ENCODE measurements around the gene LRRN4CL. TPM values are rescaled to one million over a fixed set of nuclear protein-coding genes. Genes with fewer than 3 reads are reported as not detected.
A peak's percentile ranks its signal among the peaks of the same experiment; 100 is the strongest.
"Not testable (repeated sequence)": the region's sequence is repeated elsewhere in the genome, so short reads cannot be mapped to it uniquely, and the experiment has no call there.

The LRRN4CL gene
- polyA plus RNA-seq, 1 donor from 2014 or later, result not detected

- H3K9me3 Mint-ChIP-seq, H3K27me3 Mint-ChIP-seq, H3K36me3 Mint-ChIP-seq: not testable (repeated sequence)
- Mint-ChIP-seq H3K4me1 (peaks cover 26 to 29% (median 26%) of the 10 kb centered on the region in 3 donors), H3K4me3 (peak overlapping the region in 2 of 4 donors; percentile 30 to 54), H3K27ac (peak overlapping the region in 1 of 3 donors; percentile 78)
Measured at GRCh38 chr11:62675415-62675814, 13.9 kb downstream of the LRRN4CL start.

GRCh38 chr11:62673196-62673525, 16.2 kb downstream of the LRRN4CL start:
- Mint-ChIP-seq H3K27me3 (no peaks in the 10 kb centered on the region), H3K27ac (peak overlapping the region; percentile 12 to 99 (median 53)), H3K4me3 (peak overlapping the region in 3 of 4 donors; percentile 98 to 100 (median 100)), H3K4me1 (peaks cover 20 to 29% (median 27%) of the 10 kb centered on the region in 3 donors), H3K36me3 (peaks cover 2% of the 10 kb centered on the region), H3K9me3 (no peaks in the 10 kb centered on the region)

DNA sequence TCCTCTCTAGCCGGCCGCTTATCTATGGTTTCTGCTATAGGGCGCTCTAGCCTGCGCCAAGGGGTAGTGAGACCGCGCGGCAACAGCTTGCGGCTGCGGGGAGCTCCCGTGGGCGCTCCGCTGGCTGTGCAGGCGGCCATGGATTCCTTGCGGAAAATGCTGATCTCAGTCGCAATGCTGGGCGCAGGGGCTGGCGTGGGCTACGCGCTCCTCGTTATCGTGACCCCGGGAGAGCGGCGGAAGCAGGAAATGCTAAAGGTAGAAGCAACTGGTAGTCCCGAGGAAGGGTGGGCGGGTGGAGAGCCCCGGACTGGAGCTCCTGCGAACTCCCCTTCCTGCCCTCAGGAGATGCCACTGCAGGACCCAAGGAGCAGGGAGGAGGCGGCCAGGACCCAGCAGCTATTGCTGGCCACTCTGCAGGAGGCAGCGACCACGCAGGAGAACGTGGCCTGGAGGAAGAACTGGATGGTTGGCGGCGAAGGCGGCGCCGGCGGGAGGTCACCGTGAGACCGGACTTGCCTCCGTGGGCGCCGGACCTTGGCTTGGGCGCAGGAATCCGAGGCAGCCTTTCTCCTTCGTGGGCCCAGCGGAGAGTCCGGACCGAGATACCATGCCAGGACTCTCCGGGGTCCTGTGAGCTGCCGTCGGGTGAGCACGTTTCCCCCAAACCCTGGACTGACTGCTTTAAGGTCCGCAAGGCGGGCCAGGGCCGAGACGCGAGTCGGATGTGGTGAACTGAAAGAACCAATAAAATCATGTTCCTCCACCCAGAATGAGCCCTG, 17.5 kb downstream of the LRRN4CL start, which contains the start of the genes LBHD1 and UQCC3:
Gene LBHD1, minus strand, starts transcription at position 660 of the 782 bp plus-strand sequence. CDS start 2,236 bp downstream, outside the sequence.
Gene UQCC3, plus strand, starts transcription at position 66 of the 782 bp plus-strand sequence. Its CDS starts 73 bp downstream, at position 139.
- Mint-ChIP-seq H3K4me1 (peaks cover 21 to 29% (median 25%) of the 10 kb centered on the region in 3 donors), H3K36me3 (peaks cover 2% of the 10 kb centered on the region), H3K4me3 (peak within 1 kb of the TSS; percentile 98 to 100 (median 100)), H3K27ac (peak within 1 kb of the TSS; percentile 94 to 99 (median 99)), H3K9me3 (no peaks in the 10 kb centered on the region), H3K27me3 (no peaks in the 10 kb centered on the region)

GRCh38 chr11:62671236-62671607, 18.1 kb downstream of the LRRN4CL start:
- peak overlapping the region; percentile 94 to 99 (median 99) for H3K27ac Mint-ChIP-seq
- peak overlapping the region; percentile 98 to 100 (median 100) for H3K4me3 Mint-ChIP-seq
- no peaks in the 10 kb centered on the region for H3K27me3 Mint-ChIP-seq
- H3K36me3 Mint-ChIP-seq, result peaks cover 2% of the 10 kb centered on the region
- H3K9me3 Mint-ChIP-seq, result no peaks in the 10 kb centered on the region
- H3K4me1 Mint-ChIP-seq, result peaks cover 21 to 34% (median 28%) of the 10 kb centered on the region in 3 donors

DNA sequence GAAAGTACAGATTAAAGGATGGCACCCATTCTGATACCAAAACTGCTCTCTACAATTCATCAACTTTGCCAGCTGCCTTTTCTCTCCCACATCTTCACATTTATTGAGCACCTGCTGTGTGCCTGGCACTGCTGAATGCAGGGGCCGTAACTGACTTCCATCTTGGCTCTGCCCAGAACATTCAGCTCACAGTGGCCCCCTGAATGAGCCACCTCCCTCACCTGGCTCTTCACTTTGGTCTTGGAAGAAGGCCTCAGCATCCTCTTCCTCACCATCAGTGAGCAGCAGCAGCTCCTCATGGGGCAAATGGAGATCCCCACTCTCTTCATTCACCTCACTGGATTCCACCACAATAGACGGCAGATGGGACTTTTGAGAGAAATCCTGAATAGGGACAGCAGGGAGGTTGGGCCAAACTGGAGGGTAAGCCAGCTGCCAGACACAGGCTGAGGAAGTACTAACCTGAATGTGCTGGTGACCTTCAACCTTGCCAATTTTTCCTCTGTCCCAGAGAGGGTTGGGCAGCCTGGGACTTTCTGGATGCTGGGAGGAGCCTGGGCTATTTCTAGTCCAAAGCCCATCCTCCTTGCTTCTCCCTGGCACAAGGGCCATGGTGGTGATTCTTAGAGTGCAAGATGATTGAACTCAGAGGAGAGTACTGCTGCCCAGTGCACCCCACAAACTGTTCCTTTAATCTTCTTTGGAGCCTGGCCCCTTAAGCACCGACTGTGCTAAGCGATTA, 19.7 kb downstream of the LRRN4CL start:
- H3K4me1 Mint-ChIP-seq, result peaks cover 29 to 32% (median 31%) of the 10 kb centered on the region in 3 donors
- peak overlapping the region in 3 of 4 donors; percentile 83 to 100 (median 98) for H3K4me3 Mint-ChIP-seq
- H3K36me3 Mint-ChIP-seq, result no peaks in the 10 kb centered on the region
- H3K27me3 Mint-ChIP-seq, result no peaks in the 10 kb centered on the region
- H3K9me3 Mint-ChIP-seq, result no peaks in the 10 kb centered on the region
- peak overlapping the region in 2 of 3 donors; percentile 37 to 86 for H3K27ac Mint-ChIP-seq

DNA sequence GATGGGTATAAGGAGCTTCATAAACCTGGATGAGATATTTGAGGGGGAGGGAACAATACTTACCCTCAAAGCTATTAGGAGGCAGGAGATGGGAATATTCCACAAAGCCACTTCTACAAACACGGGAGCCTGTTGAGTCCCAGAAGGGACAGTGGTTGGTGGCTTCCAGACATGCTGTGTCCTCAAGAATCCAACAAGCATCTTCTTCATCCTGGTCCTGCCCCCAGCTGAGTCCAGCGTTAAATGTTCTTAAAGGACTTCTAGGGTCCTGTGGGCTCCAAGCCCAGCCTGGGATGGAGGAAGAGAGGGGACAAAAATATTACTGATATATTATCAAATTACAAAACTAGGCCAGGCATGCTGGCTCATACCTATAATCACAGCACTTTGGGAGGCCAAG, 21.9 kb downstream of the LRRN4CL start:
- H3K27me3 Mint-ChIP-seq, result no peaks in the 10 kb centered on the region
- peak overlapping the region in 3 of 4 donors; percentile 63 to 99 (median 98) for H3K4me3 Mint-ChIP-seq
- peak overlapping the region in 2 of 3 donors; percentile 98 for H3K27ac Mint-ChIP-seq
- no peaks in the 10 kb centered on the region for H3K9me3 Mint-ChIP-seq
- H3K4me1 Mint-ChIP-seq, result peaks cover 31 to 34% (median 34%) of the 10 kb centered on the region in 3 donors
- no peaks in the 10 kb centered on the region for H3K36me3 Mint-ChIP-seq

DNA sequence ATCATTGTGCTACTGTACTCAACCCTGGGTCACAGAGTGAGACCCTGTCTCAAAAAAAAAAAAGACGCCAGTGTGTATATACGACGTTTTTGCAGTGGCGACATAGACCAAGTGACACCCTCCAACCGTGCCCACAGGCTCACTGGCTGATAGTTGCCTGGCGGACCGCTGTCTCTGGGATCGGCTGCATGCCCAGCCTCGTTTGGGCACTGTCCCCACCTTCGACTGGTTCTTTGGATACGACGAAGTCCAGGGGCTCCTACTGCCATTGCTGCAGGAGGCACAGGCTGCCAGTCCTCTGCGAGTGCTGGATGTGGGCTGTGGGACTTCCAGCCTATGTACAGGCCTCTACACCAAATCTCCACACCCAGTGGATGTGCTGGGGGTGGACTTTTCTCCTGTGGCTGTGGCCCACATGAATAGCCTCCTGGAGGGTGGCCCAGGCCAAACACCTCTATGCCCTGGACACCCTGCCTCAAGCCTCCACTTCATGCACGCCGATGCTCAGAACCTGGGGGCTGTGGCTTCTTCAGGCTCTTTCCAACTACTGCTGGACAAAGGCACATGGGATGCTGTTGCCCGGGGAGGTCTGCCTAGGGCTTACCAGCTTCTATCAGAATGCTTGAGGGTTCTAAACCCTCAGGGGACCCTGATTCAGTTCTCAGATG, 22.9 kb downstream of the LRRN4CL start:
- Mint-ChIP-seq H3K4me1 (peaks cover 27 to 29% (median 29%) of the 10 kb centered on the region in 3 donors), H3K4me3 (peak overlapping the region; percentile 96 to 99 (median 98)), H3K27ac (peak overlapping the region; percentile 46 to 98 (median 98)), H3K27me3 (no peaks in the 10 kb centered on the region), H3K36me3 (no peaks in the 10 kb centered on the region), H3K9me3 (no peaks in the 10 kb centered on the region)

DNA sequence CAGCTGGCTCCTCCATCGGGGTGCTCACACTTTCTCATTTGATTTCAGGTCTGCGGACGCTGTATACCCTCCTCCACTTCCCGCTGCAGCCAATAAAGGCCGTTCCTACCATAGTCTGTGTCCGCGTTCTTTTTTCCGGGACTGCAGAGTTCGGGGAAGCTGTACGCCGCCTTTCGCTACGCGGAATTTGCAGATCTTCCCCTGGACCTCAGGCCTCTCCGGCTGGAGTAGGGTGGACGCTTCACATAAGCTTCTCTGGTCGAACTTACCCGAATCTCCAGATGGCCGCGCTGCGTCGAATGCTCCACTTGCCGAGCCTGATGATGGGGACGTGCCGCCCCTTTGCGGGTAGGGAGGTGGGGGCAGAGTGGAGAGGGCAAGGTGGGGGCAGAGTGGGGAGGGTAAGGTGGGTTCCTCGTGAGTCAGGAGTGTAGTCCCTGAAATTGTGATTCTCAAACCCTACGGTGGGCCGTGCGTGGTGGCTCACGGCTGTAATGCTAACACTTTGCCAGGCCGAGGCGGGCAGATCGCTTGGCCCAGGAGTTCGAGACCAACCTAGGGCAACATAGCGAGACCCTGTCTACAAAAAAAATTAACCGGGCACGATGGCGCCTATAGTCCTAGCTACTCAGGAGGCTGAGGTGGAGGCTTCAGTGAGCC, 23.6 kb downstream of the LRRN4CL start:
- peak overlapping the region; percentile 95 to 98 (median 98) for H3K27ac Mint-ChIP-seq
- peak overlapping the region; percentile 96 to 99 (median 98) for H3K4me3 Mint-ChIP-seq
- no peaks in the 10 kb centered on the region for H3K9me3 Mint-ChIP-seq
- no peaks in the 10 kb centered on the region for H3K36me3 Mint-ChIP-seq
- no peaks in the 10 kb centered on the region for H3K27me3 Mint-ChIP-seq
- H3K4me1 Mint-ChIP-seq, result peaks cover 22 to 27% (median 25%) of the 10 kb centered on the region in 3 donors

GRCh38 chr11:62665075-62665598, 24.2 kb downstream of the LRRN4CL start, which contains the start of the genes C11orf98 and CSKMT:
Gene C11orf98 (minus strand): TSS chr11:62665210. CDS start chr11:62665169, 41 bp downstream.
Gene CSKMT (plus strand): TSS chr11:62665312. CDS start chr11:62665880, 568 bp downstream.
- Mint-ChIP-seq H3K4me1 (peaks cover 21 to 24% (median 22%) of the 10 kb centered on the region in 3 donors), H3K36me3 (no peaks in the 10 kb centered on the region), H3K27me3 (no peaks in the 10 kb centered on the region), H3K4me3 (peak within 1 kb of the TSS; percentile 96 to 99 (median 98)), H3K27ac (peak within 1 kb of the TSS; percentile 95 to 98 (median 98)), H3K9me3 (no peaks in the 10 kb centered on the region)

GRCh38 chr11:62664405-62665074, 24.8 kb downstream of the LRRN4CL start:
- H3K9me3 Mint-ChIP-seq, result no peaks in the 10 kb centered on the region
- peak overlapping the region; percentile 96 to 99 (median 98) for H3K4me3 Mint-ChIP-seq
- peak overlapping the region; percentile 95 to 98 (median 98) for H3K27ac Mint-ChIP-seq
- no peaks in the 10 kb centered on the region for H3K36me3 Mint-ChIP-seq
- no peaks in the 10 kb centered on the region for H3K27me3 Mint-ChIP-seq
- H3K4me1 Mint-ChIP-seq, result peaks cover 21 to 24% (median 22%) of the 10 kb centered on the region in 3 donors

GRCh38 chr11:62656796-62657429, 32.4 kb downstream of the LRRN4CL start:
- Mint-ChIP-seq H3K9me3 (no peaks in the 10 kb centered on the region), H3K27me3 (no peaks in the 10 kb centered on the region), H3K4me1 (peaks cover 7 to 11% (median 9%) of the 10 kb centered on the region in 3 donors), H3K27ac (peak overlapping the region in 1 of 3 donors; percentile 52), H3K36me3 (no peaks in the 10 kb centered on the region), H3K4me3 (peak overlapping the region in 1 of 4 donors; percentile 70)

DNA sequence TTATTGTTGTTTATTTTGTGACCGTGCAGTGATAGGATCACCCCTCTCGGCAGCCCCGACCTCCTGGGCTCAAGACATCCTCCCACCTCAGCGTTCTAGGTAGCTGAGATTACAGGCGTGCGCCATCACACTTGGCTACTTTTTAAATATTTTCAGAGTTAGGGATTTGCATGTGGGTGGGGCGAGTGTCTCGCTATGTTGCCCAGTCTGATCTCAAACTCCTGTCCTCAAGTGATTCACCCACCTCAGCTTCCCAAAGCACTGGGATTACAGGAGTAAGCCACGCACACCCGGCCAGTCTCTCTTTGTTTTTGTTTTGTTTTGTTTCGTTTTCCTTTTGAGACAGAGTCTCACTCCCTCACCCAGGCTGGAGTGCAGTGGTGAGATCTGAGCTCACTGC, 35.0 kb downstream of the LRRN4CL start:
- Mint-ChIP-seq H3K9me3 (no peaks in the 10 kb centered on the region), H3K27me3 (no peaks in the 10 kb centered on the region), H3K4me1 (peaks cover 11 to 12% (median 11%) of the 10 kb centered on the region in 3 donors), H3K27ac (peak overlapping the region in 2 of 3 donors; percentile 81 to 100), H3K4me3 (peak overlapping the region; percentile 89 to 99 (median 90)), H3K36me3 (no peaks in the 10 kb centered on the region)

Measured in IgD-negative memory B cell (primary cell).